Neural progenitor cell (in vitro differentiated cells): ENCODE measurements around the gene PBXIP1.

Experiments used
- EZH2phosphoT487 ChIP-seq: fragments of 200-600 bp; sonication (generic); IDR thresholded peaks from 2 replicates; pipeline ENCODE4 v1.6.1; 2017; ENCODE audit warnings: antibody characterized with exemption
- TF ChIP-seq, protein P1 (sequence below): fragments of 200-600 bp; sonication (generic); IDR thresholded peaks from 2 replicates; pipeline ENCODE4 v1.5.1; 2017; ENCODE audit warnings: antibody characterized with exemption, mild to moderate bottlenecking

DNA sequence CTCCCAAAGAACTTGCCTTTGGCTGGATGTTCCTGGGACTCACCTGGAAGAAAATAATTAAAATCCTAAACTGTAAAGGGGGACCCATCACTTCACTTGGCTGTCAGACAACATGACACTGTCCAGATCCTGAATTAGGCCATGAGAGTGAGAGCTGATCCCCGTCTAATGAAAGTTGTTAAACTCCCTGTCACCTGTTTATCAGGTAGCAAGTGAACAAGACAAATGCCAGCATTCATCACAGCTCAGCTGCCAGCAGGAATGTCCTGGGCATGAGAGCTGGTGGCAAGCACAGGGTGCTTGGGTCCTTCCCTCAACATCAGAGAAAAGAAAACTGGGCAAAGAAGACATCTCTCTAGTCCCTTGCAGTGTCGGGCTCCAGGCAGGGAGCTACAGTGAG, 43.1 kb downstream of the PBXIP1 start:
- TF ChIP-seq, protein P1, sequence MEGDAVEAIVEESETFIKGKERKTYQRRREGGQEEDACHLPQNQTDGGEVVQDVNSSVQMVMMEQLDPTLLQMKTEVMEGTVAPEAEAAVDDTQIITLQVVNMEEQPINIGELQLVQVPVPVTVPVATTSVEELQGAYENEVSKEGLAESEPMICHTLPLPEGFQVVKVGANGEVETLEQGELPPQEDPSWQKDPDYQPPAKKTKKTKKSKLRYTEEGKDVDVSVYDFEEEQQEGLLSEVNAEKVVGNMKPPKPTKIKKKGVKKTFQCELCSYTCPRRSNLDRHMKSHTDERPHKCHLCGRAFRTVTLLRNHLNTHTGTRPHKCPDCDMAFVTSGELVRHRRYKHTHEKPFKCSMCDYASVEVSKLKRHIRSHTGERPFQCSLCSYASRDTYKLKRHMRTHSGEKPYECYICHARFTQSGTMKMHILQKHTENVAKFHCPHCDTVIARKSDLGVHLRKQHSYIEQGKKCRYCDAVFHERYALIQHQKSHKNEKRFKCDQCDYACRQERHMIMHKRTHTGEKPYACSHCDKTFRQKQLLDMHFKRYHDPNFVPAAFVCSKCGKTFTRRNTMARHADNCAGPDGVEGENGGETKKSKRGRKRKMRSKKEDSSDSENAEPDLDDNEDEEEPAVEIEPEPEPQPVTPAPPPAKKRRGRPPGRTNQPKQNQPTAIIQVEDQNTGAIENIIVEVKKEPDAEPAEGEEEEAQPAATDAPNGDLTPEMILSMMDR = no peak
- no peak for TF ChIP-seq EZH2phosphoT487
